HepG2 (cell line): ENCODE results near the gene AP1G1. TPM values are rescaled to one million over a fixed set of nuclear protein-coding genes. Genes with fewer than 3 reads are reported as not detected.
A peak's percentile ranks its signal among the peaks of the same experiment; 100 is the strongest.

Source experiments
- AGO1 ChIP-seq: fragments of 200-400 bp; formaldehyde crosslinking; IDR thresholded peaks from 2 replicates; pipeline ENCODE4 v1.6.1; 2017; ENCODE audit warnings: mild to moderate bottlenecking, low read depth, low read length, moderate library complexity; ENCODE audit not compliant: poor library complexity, severe bottlenecking
- HNRNPK ChIP-seq: fragments of 200-400 bp; formaldehyde crosslinking; IDR thresholded peaks from 2 replicates; pipeline ENCODE4 v1.6.1; 2018; ENCODE audit warnings: low read length, low read depth, moderate library complexity, mild to moderate bottlenecking; ENCODE audit not compliant: poor library complexity, severe bottlenecking
- JDP2 ChIP-seq: sonication (generic); formaldehyde crosslinking; IDR thresholded peaks from 2 replicates; pipeline ENCODE4 v1.8.1; 2022; ENCODE audit warnings: missing genetic modification reagents, borderline replicate concordance
- MAF1 ChIP-seq: sonication (generic); formaldehyde crosslinking; IDR thresholded peaks from 2 replicates; pipeline ENCODE4 v1.5.0; 2020; ENCODE audit warnings: missing genetic modification reagents, borderline replicate concordance
- PPARG ChIP-seq: conservative IDR thresholded peaks from 2 replicates; pipeline ENCODE4 v1.6.1; 2016; ENCODE audit warnings: missing biosample characterization, missing genetic modification reagents
- SP1 ChIP-seq, 2 experiments: fragments of 450-650 bp in 1 of 2; sonication (generic) in 1 of 2; formaldehyde crosslinking in 1 of 2; IDR thresholded peaks; 2 replicates each; pipeline versions ENCODE4 v1.4.0 to v1.6.1; 2016 to 2020; ENCODE audit warnings: missing genetic modification reagents in 1 of 2
- TEAD3 ChIP-seq: optimal IDR thresholded peaks from 2 replicates; pipeline ENCODE3; 2016; ENCODE audit warnings: borderline replicate concordance
- ZBTB10 ChIP-seq: sonication (generic); formaldehyde crosslinking; IDR thresholded peaks from 2 replicates; pipeline ENCODE4 v1.4.0; 2020; ENCODE audit warnings: missing genetic modification reagents, borderline replicate concordance
- ZBTB2 ChIP-seq: sonication (generic); formaldehyde crosslinking; IDR thresholded peaks from 2 replicates; pipeline ENCODE4 v1.8.0; 2022; ENCODE audit warnings: low read depth, missing genetic modification reagents
- ZBTB4 ChIP-seq: sonication (generic); formaldehyde crosslinking; IDR thresholded peaks from 2 replicates; pipeline ENCODE4 v1.4.0; 2020; ENCODE audit warnings: missing genetic modification reagents, mild to moderate bottlenecking, borderline replicate concordance
- ZBTB49 ChIP-seq: sonication (generic); formaldehyde crosslinking; IDR thresholded peaks from 2 replicates; pipeline ENCODE4 v1.4.0; 2020; ENCODE audit warnings: missing genetic modification reagents, borderline replicate concordance
- ZFP36L1 ChIP-seq: sonication (generic); formaldehyde crosslinking; IDR thresholded peaks from 2 replicates; pipeline ENCODE4 v1.8.0; 2022; ENCODE audit warnings: mild to moderate bottlenecking, missing genetic modification reagents, moderate library complexity
- ZFP36L2 ChIP-seq: sonication (generic); formaldehyde crosslinking; IDR thresholded peaks from 2 replicates; pipeline ENCODE4 v1.4.0; 2020; ENCODE audit warnings: missing genetic modification reagents
- ZNF670 ChIP-seq: sonication (generic); formaldehyde crosslinking; IDR thresholded peaks from 2 replicates; pipeline ENCODE4 v1.8.0; 2022; ENCODE audit warnings: mild to moderate bottlenecking, missing genetic modification reagents, borderline replicate concordance
- polyA plus RNA-seq, 8 experiments: library from polyadenylated mRNA; depleted of rRNA in 3 of 8; stranded (reverse) in 7 of 8; unstranded in 1 of 8; fragments of >200 nt; fragmentation: Illumina TruSeq in 4 of 8; extraction: Trizol in 4 of 8; gene quantifications; 2 replicates each; pipeline versions ENCODE4 v1.2.1 to v1.2.3, GENCODE V29; 2011 to 2016; ENCODE audit warnings: low read depth in 4 of 8, missing spikeins in 1 of 8, mixed read lengths in 1 of 8; ENCODE audit not compliant: insufficient read depth in 1 of 8
- total RNA-seq, 5 experiments: library from RNA; depleted of rRNA; stranded (reverse); fragments of >200 nt; fragmentation: Illumina TruSeq; extraction: Trizol; gene quantifications; 2 replicates each; pipeline ENCODE4 v1.2.3, GENCODE V29; 2016; ENCODE audit warnings: low read depth in 1 of 5

AP1G1 gene
- total and polyA plus RNA-seq, 2 of the 13 experiments (the other 11 are each of a cell fraction or from before 2014, with no cell fraction given) = 62.2 to 66.2 TPM

- TF ChIP-seq JDP2 (peak; percentile 47; the same call in 1 of the 2 replicates), SP1 (IDR thresholded peaks at IDR 0.05) (no peak), SP1 (CRISPR knock-in tag; IDR thresholded peaks at IDR 0.05) (peak; percentile 56), ZNF670 (no peak), ZFP36L2 (CRISPR knock-in tag) (no peak), ZBTB4 (CRISPR knock-in tag) (0 out of 2 replicates have a peak, but pooled peaks have one; percentile 60), ZBTB49 (CRISPR knock-in tag) (no peak), ZBTB10 (peak; percentile 55; the same call in 1 of the 2 replicates), PPARG (CRISPR knock-in tag) (no peak), MAF1 (CRISPR knock-in tag) (peak; percentile 78; the same call in 1 of the 2 replicates), HNRNPK (peak; percentile 57), ZFP36L1 (no peak), ZBTB2 (CRISPR knock-in tag) (no peak; the same call in 1 of the 2 replicates), TEAD3 (CRISPR knock-in tag) (peak; percentile 77), AGO1 (peak; percentile 30)
Observed at GRCh38 chr16:71722801-71723536, 85.7 kb downstream of the AP1G1 start (continued).
